Urinary bladder (tissue), 4 donors: ENCODE data around the gene DNAJB1. TPM values are rescaled to one million over a fixed set of nuclear protein-coding genes. Genes with fewer than 3 reads are reported as not detected.

ENCODE experiments used
- DNase-seq: peaks from one replicate; pipeline ENCODE4 v3.0.0-alpha.2; 2015; ENCODE audit errors: extremely low spot score
- H3K27ac ChIP-seq: one replicate; pipeline ENCODE4 v1.5.1; 2013; ENCODE audit warnings: low read depth, mild to moderate bottlenecking, moderate library complexity
- H3K36me3 ChIP-seq: one replicate; pipeline ENCODE4 v1.6.1; 2013; ENCODE audit warnings: mild to moderate bottlenecking, moderate library complexity; ENCODE audit not compliant: insufficient read depth
- H3K4me1 ChIP-seq: one replicate; pipeline ENCODE4 v1.6.1; 2013; ENCODE audit warnings: mild to moderate bottlenecking, moderate library complexity; ENCODE audit not compliant: insufficient read depth
- H3K4me3 ChIP-seq: one replicate; pipeline ENCODE4 v1.5.1; 2013; ENCODE audit warnings: low read depth, low read length
- WGBS: extraction: QIAGEN DNeasy Blood & Tissue Kit; methylation state at CpG from one replicate; pipeline ENCODE4 v1.1.7; 2013; 5-methylcytosine and 5-hydroxymethylcytosine counted together
- polyA plus RNA-seq: library from polyadenylated mRNA; stranded (reverse); fragments of 200-250 nt; gene quantifications from one replicate; pipeline ENCODE4 v1.2.3, GENCODE V29; 2013
- total RNA-seq: library from RNA; depleted of rRNA; stranded (reverse); fragments of >200 nt; gene quantifications from one replicate; pipeline ENCODE4 v1.2.3, GENCODE V29; 2014
- donor health status: healthy with polysubstance abuse.
- donor health status: healthy.

Gene DNAJB1
- total and polyA plus RNA-seq, 2 donors: 39.3 to 86.2 TPM

DNA sequence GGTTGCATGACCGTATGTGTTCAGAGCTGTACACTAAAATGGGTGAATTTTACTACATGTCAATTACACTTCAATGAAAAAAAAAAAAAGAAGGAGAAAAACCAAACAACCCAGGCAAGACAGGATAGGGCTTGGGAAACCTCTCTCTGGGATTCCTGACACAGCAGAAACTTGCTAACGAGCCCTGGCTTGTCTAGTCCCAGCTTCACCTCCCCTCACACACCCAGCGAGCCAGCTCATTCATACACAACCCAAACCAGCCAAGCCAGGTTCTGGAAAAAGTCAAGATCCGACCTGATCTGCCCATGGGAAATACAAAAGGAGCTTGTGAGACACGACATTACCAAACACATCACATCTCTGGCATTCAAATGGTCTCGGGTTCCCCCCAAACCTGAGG, 7.5 kb upstream of the DNAJB1 start:
- H3K27ac ChIP-seq: no peak overlapping the region
- peak; percentile 73 for DNase-seq
- H3K4me1 ChIP-seq: no peaks in the 10 kb centered on the region
- no peak overlapping the region for H3K4me3 ChIP-seq
- no peaks in the 10 kb centered on the region for H3K36me3 ChIP-seq
- 68% methylated on average over 6 of the region's 6 CpGs for WGBS

- WGBS: 94% methylated on average over 4 of the region's 4 CpGs
- no peaks in the 10 kb centered on the region for H3K36me3 ChIP-seq
- no peak overlapping the region for H3K27ac ChIP-seq
- no peaks in the 10 kb centered on the region for H3K4me1 ChIP-seq
- DNase-seq: no peak
- no peak overlapping the region for H3K4me3 ChIP-seq
Measured at GRCh38 chr19:14520543-14520942, 2.3 kb upstream of the DNAJB1 start.

DNA sequence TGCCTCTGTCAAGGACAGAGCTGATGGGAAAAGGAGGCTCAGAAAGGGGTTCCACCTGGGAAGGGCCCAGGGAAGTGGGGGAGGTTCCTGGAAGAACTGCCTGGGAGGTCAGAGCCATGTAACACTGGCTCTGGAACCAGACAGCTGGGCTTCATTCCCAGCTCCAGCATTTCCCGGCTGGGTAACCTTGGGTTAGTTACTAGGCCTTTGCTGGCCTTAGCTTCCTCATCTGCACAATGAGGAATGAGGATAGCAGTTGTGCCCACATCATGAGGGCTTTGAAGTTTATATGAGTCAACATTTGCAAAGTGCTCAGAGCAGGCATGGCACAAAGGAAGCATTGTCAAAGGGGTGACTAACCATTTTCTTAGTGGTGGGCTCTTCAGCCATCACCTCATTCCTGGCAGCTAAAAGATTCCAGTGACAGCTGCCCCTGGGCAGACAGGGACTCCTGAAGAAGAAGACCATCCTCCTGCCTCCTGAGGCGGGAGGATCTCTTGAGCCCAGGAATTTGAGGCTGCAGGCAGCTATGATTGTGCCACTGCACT, 1.7 kb upstream of the DNAJB1 start:
- no peaks in the 10 kb centered on the region for H3K36me3 ChIP-seq
- 56% methylated on average over 2 of the region's 2 CpGs for WGBS
- H3K4me1 ChIP-seq: no peaks in the 10 kb centered on the region
- H3K27ac ChIP-seq: no peak overlapping the region
- H3K4me3 ChIP-seq: no peak overlapping the region
- no peak for DNase-seq

GRCh38 chr19:14519245-14519859, 1.2 kb upstream of the DNAJB1 start:
- Histone ChIP-seq H3K27ac (no peak overlapping the region), H3K4me3 (no peak overlapping the region), H3K36me3 (no peaks in the 10 kb centered on the region), H3K4me1 (no peaks in the 10 kb centered on the region)
- WGBS: 87% methylated on average over 22 of the region's 22 CpGs
- no peak for DNase-seq

- Histone ChIP-seq H3K4me1 (no peaks in the 10 kb centered on the region), H3K27ac (peak overlapping the region; percentile 82), H3K36me3 (no peaks in the 10 kb centered on the region), H3K4me3 (peak overlapping the region; percentile 96)
- no peak for DNase-seq
- WGBS: under 1% methylated on average over 32 of the region's 32 CpGs
Measured at GRCh38 chr19:14517446-14517839, 754 bp downstream of the DNAJB1 start.

- WGBS: 21% methylated on average over 22 of the region's 22 CpGs
- Histone ChIP-seq H3K36me3 (no peaks in the 10 kb centered on the region), H3K4me3 (peak overlapping the region; percentile 96), H3K4me1 (no peaks in the 10 kb centered on the region), H3K27ac (peak overlapping the region; percentile 3)
- no peak for DNase-seq
Measured at GRCh38 chr19:14516746-14517438, 1.3 kb downstream of the DNAJB1 start.

DNA sequence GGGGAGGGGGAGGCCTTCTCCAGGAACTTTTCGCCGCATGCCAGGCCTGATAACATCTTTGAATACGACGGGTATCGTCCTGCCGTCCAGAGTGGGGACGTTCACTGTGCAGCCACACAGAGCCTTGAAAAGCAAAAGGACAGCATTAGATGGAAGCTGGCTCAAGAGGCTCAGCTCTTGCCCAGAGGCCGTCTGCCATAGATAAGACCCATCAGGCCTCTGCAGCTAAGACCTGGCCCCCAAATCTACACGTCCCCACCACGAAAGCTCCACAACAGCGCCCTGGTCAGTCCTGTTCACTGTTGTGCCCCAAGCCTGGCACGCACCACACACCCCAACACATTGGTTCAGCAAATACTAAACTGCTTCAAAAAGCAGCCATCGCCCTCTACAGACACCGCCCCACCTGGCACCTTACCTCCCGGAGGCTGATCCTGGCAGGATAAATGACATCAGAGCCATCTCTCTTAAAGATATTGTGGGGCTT, 2.1 kb downstream of the DNAJB1 start:
- no peak for DNase-seq
- WGBS: 64% methylated on average over 15 of the region's 15 CpGs
- Histone ChIP-seq H3K27ac (no peak overlapping the region), H3K4me1 (no peaks in the 10 kb centered on the region), H3K4me3 (no peak overlapping the region), H3K36me3 (no peaks in the 10 kb centered on the region)

DNA sequence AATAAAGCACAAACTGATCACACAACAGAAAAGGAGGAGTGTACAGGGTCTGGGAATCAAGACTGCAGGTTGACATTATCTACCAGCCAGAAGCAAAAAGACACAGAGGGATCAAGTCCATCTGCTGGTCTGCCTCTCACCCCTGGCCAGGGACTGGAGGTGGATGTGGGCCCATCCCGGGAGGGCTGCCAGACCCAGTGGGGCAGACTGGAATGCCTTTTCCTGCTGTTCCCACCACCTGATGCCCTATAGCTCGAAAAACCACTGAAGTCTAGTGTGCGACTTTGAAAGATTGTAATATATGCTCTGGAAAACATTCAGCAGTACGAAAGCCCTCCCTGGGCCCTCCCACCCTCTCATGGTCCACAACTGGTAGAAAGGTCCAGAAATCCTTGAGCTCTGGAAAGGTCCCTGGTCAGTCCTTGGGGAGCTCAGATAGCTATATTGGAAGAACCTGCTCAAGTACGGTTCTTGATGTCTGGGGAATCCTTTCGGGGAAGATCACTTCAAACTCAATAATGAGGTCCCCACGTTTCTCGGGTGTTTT, 2.6 kb downstream of the DNAJB1 start:
- Histone ChIP-seq H3K4me1 (no peaks in the 10 kb centered on the region), H3K36me3 (no peaks in the 10 kb centered on the region), H3K4me3 (no peak overlapping the region), H3K27ac (no peak overlapping the region)
- DNase-seq: no peak
- WGBS: 64% methylated on average over 8 of the region's 8 CpGs

- 77% methylated on average over 8 of the region's 8 CpGs for WGBS
- Histone ChIP-seq H3K4me1 (no peaks in the 10 kb centered on the region), H3K27ac (no peak overlapping the region), H3K36me3 (no peaks in the 10 kb centered on the region), H3K4me3 (no peak overlapping the region)
- no peak for DNase-seq
Measured at GRCh38 chr19:14514215-14514863, 3.9 kb downstream of the DNAJB1 start.

DNA sequence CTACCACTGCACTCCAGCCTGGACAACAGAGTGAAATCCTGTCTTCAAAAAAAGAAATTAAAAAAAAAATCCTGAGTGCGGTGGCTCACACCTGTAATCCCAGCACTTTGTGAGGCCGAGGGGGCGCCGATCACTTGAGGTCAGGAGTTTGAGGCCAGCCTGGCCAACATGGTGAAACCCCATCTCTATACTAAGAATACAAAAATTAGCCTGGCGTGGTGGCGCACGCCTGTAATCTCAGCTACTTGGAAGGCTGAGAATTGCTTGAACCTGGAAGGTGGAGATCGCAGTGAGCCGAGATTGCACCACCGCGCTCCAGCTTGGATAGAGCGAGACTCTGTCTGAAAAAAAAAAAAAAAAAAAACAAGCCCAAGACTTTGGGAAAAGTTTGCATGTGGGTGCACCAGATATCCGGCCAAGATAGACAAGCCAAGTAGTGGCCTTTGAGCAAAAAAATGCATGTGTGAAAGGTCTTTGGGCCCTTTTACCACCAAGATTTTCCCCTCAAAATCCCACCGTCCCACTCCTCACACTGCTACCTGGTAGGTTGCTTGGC, 5.7 kb downstream of the DNAJB1 start:
- no peak overlapping the region for H3K27ac ChIP-seq
- 93% methylated on average over 14 of the region's 14 CpGs for WGBS
- DNase-seq: no peak

GRCh38 chr19:14511229-14511593, 7.0 kb downstream of the DNAJB1 start:
- DNase-seq: no peak
- Histone ChIP-seq H3K36me3 (no peaks in the 10 kb centered on the region), H3K4me3 (no peak overlapping the region), H3K4me1 (no peaks in the 10 kb centered on the region), H3K27ac (no peak overlapping the region)
- WGBS: 68% methylated on average over 4 of the region's 4 CpGs

More for the DNA sequence above, 5.7 kb downstream of the DNAJB1 start:
- Histone ChIP-seq H3K4me3 (no peak overlapping the region), H3K36me3 (no peaks in the 10 kb centered on the region), H3K4me1 (no peaks in the 10 kb centered on the region)

DNA sequence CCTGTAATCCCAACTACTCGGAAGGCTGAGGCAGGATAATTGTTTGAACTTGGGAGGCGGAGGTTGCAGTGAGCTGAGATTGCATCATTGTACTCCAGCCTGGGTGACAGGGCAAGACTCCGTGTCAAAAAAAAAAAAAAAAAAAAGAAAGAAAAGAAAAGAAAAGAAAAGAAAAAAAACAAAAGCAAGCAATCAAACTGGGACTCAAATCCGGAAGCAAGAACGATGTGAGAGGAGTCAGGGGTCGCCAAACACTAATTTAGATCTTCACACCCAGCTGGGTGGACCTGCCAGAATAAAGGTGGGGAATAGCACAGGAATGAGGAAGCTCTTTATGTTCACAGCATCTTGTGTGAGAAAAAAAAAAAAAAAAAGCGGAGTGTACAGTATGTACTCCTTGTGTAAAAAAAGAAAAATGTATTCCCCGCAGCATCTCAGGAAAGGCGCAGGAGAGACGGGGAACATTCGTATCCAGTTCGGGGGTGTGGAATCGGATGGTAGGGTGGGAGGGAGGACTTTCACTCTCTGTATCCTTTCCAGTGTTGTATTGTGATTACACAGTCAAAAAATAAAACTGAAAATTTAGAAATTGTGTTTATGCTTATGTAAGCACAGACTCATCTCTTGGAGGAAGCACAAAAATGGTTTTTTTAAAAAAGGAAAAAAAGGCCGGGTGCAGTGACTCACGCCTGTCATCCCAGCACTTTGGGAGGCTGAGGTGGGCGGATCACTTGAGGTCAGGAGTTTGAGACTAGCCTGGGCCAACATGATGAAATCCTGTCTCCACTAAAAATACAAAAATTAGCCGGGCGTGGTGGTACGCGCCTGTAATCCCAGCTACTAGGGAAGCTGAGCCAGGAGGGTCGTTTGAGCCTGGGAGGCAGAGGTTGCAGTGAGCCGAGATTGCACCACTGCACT, 7.6 kb downstream of the DNAJB1 start:
- WGBS: 42% methylated on average over 22 of the region's 22 CpGs
- H3K36me3 ChIP-seq: no peaks in the 10 kb centered on the region
- DNase-seq: no peak
- H3K4me3 ChIP-seq: no peak overlapping the region
- peak overlapping the region; percentile 27 for H3K27ac ChIP-seq
- no peaks in the 10 kb centered on the region for H3K4me1 ChIP-seq
